ENCODE data around the gene IFNGR1.

- no peak for TF ChIP-seq ATF3 (IDR thresholded peaks at IDR 0.05)
- no peak for TF ChIP-seq CTCF (IDR thresholded peaks at IDR 0.05 in 2 of 3, conservative IDR thresholded peaks at IDR 0.05 in 1 of 3; ENCODE audit: borderline replicate concordance in 1 of 3, insufficient read depth in 1 of 3, low read depth in 2 of 3, low read length in 2 of 3)
- TF ChIP-seq CBX3 (IDR thresholded peaks at IDR 0.05; ENCODE audit: low read depth): peak; percentile 64; the same call in 1 of the 2 replicates
- no peak for TF ChIP-seq REST (IDR thresholded peaks at IDR 0.05; ENCODE audit: low read depth)
- TF ChIP-seq ZNF274 (IDR thresholded peaks at IDR 0.05; ENCODE audit: low read depth, low read length): no peak
- TF ChIP-seq POLR2A (IDR thresholded peaks at IDR 0.05; ENCODE audit: borderline replicate concordance, extremely low read depth, insufficient read depth, insufficient read length): no peak
- TF ChIP-seq EZH2 (IDR thresholded peaks at IDR 0.05): no peak
Measured at GRCh38 chr6:137188855-137189254, 30.3 kb downstream of the IFNGR1 start.

All from HCT116 (cell line).